HT1080 (cell line): ENCODE measurements around the gene ATP1B4. TPM values are rescaled to one million over a fixed set of nuclear protein-coding genes. Genes with fewer than 3 reads are reported as not detected.

Source experiments
- DNase-seq: peaks from one replicate; pipeline ENCODE4 v3.0.0-alpha.2; 2015; ENCODE audit warnings: low read depth
- total RNA-seq: library from RNA; depleted of rRNA; stranded (reverse); fragments of >200 nt; shearing (Covaris generic); gene quantifications from 2 replicates; pipeline ENCODE4 v1.2.3, GENCODE V29; 2014; rRNA removed

Gene ATP1B4
- total RNA-seq, 1 experiment from 2014 or later = not detected

DNA sequence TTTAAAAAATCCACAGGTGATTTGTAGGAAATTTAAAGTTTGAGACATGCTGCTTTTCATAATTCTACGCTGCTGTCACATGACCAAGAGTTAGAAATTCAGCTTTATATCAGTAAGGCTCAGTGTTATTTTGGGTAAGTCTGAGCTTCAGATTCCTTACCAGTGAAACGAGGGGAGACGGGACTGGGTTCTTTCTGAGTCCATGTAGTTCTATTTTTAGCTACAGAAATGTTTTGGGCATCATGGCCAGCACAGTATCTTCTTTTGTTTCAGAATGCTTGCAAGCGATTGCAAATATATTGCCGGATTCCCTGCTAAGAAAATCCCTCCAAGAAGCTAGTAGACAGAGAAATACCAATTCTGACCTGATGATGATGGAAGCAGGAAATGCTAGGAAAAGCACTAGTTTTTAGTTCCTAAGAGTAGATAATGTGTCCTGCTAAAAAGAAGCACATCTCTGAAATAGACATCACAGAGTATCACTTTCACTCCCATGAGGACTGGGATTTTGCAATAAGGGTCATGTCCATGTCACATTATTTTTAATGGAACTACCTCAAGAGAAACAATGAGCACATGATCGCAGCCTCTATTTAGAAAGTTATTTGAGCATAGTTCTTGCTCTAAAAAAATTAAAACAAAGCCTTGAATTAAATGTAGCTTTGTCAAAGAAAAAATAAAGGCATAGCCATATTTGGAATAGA is 10.9 kb downstream of the ATP1B4 start:
- DNase-seq = no peak

- DNase-seq = no peak
Measured at GRCh38 chrX:120377179-120377578, 15.3 kb downstream of the ATP1B4 start.

GRCh38 chrX:120377715-120378114 is 15.8 kb downstream of the ATP1B4 start:
- DNase-seq = no peak

- no peak for DNase-seq
Measured at GRCh38 chrX:120378570-120378969, 16.7 kb downstream of the ATP1B4 start.

DNA sequence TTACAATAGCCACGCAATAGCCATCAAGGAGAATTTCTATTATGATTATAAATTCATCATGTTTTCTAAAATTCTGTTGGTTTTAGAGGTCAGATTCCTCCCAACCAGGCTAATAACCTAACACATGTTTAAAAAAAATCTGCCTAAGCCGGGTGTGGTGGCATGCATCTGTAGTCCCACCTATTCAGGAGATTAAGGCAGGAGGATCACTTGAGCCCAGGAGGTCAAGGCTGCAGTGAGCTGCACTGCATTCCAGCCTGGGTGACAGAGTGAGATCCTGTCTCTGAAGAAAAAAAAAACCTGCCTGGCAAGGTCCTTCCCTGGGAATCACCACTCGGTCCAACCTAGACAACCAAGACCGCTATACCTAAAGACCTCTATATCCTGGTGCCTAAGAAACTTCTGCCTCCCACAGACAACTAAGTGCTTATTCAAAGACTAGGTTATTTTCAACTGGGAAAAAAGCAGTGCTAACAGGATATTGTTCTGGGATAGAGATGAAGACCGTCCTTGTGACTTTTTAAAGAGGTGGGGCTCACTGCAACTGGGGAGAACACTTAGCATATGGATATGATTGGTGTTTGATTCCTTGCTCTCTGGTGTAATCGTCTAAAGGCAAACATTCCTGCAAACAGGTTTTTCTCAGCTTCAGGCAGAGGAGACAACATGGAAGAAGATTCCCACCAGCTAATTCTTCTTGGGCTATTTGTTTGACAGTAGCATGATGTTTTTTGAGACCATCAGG is 18.2 kb downstream of the ATP1B4 start:
- DNase-seq = no peak

- DNase-seq = peak; percentile 28
Measured at GRCh38 chrX:120380699-120381098, 18.8 kb downstream of the ATP1B4 start.

DNA sequence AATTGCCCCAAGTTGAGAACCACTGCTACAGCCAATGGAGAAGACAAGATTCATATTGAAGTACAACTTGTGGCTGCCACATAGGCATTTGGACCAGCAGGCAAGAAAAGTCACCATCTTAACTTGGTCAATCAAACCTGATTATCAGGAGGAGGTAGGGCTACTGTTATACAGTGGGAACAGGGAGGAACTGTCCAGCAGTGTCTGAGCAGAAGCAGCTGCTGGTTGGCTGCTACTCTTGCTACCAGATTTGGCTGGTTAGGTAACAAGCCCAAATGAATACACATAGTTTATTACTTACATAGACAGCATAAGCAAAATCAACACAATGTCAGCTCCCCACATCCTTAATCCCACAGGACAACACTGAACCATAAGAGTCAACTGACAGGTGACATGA is 39.4 kb downstream of the ATP1B4 start:
- no peak for DNase-seq

GRCh38 chrX:120402369-120402768 is 40.5 kb downstream of the ATP1B4 start:
- peak; percentile 24 for DNase-seq

DNA sequence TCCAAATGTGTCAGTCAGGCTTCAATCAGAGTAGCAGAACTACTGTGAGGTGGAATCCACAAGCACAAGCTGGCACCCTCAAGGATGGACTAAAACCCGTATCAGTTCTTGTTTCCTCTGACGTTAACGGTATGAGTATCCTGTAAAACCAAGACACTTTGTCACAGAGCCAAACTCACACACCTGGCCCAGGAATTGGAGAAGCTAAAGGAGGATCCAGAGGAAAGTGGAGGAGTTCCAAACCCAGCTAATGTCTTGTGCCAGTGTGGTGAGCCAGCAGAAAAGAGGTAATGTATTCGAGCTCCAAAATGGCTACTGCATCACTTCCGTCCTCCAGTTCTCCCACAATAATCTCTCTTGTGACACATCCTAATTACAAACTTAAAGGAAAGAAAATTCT is 44.7 kb downstream of the ATP1B4 start:
- no peak for DNase-seq

DNA sequence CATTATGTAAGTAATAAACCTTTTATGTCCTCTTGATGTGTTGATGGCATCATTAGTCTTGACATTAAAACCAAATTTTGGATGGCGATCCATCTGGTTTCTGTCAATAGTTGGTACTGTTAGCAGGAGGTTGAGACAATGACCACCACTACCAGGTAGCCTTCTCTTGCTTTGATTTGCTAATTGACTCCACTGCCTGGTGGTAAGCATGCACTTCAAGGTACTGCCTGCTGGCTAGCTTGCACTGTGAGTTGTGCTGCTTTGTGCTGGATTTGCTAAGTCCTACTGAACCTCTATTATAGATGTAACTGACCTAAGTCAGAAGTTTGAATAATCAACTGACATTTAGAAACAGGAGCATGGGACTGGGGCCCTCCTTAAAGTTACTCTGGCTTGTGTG is 46.3 kb downstream of the ATP1B4 start:
- no peak for DNase-seq

- DNase-seq = no peak
Measured at GRCh38 chrX:120419463-120419862, 57.6 kb downstream of the ATP1B4 start.

- no peak for DNase-seq
Measured at GRCh38 chrX:120426599-120426998, 64.7 kb downstream of the ATP1B4 start.

GRCh38 chrX:120428309-120428708 is 66.4 kb downstream of the ATP1B4 start:
- no peak for DNase-seq

GRCh38 chrX:120429776-120430540 is 68.1 kb downstream of the ATP1B4 start:
- DNase-seq = no peak

Other genes starting within 250 kb of the ATP1B4 start
- gene RHOXF1, start 246.2 kb upstream of the ATP1B4 start, total RNA-seq = not detected in 2 replicates
- gene RHOXF2, start 203.5 kb upstream of the ATP1B4 start, total RNA-seq = not detected in 2 replicates
- 9.4 and 12.3 TPM in 2 replicates for gene ZBTB33, start 111.3 kb upstream of the ATP1B4 start, total RNA-seq
- gene TMEM255A, start 50.6 kb upstream of the ATP1B4 start, total RNA-seq = 0.03 TPM in 1 of 2 replicates, not detected in the other
- 33.2 and 50.2 TPM in 2 replicates for gene LAMP2, start 107.2 kb downstream of the ATP1B4 start, total RNA-seq
- 16.3 and 18.2 TPM in 2 replicates for gene CUL4B, start 198.9 kb downstream of the ATP1B4 start, total RNA-seq
- gene MCTS1, start 242.0 kb downstream of the ATP1B4 start, total RNA-seq = 66.8 and 71.9 TPM in 2 replicates